Embryonic facial prominence (tissue), 1 donor: ENCODE data around the gene AQP2.
"Not testable (repeated sequence)": the region's sequence is repeated elsewhere in the genome, so short reads cannot be mapped to it uniquely, and the experiment has no call there.

Source experiments
- DNase-seq: peaks from one replicate; pipeline ENCODE4 v3.0.0-alpha.2; 2016; ENCODE audit errors: extremely low spot score

Gene AQP2

GRCh38 chr12:49987625-49988303 is 37.2 kb downstream of the AQP2 start:
- no peak for DNase-seq

GRCh38 chr12:49989400-49989799 is 38.9 kb downstream of the AQP2 start:
- not testable (repeated sequence) for DNase-seq

DNA sequence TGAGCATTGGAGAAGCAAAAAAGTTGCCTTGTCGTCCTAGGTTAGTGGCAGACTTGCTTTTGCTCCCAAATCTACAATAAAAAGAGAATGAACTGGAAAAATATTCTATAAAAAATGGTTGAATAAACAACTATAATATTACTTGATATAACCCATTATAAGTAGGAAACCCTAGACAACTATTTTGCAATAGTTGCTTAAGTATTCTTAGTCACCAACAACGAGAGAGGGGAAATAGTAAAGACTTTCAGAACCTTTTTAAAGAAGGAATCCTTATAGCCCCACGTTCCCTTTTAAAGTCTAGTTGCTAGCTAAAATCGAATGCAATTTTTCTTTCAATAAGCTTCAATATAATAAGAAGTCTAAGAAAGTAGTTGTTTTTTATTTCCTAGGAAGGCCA is 39.7 kb downstream of the AQP2 start:
- no peak for DNase-seq

- no peak for DNase-seq
These were observed 47.9 kb downstream of the AQP2 start for GRCh38 chr12:49998453-49998852.

- DNase-seq, result no peak
These were observed 53.1 kb downstream of the AQP2 start for GRCh38 chr12:50003595-50003994.

DNA sequence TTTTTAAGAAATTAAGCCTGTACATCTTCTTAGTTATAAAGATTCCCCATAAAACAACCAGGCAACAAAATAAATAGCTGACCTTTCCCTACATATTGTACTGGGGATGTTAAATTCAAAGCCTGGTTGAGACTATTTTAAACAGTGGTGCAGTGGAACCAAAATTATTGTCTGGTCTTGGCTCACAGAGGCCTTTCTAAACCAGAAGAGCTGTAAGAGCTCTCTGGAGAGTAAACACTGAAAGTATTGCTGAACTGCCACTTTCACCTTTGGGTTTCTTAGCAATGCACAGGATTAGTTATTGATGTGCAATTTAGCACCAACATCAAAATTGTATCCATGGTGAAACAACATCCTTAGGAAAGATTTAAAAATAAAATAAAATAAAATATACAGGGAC is 54.2 kb downstream of the AQP2 start:
- DNase-seq, result no peak

DNA sequence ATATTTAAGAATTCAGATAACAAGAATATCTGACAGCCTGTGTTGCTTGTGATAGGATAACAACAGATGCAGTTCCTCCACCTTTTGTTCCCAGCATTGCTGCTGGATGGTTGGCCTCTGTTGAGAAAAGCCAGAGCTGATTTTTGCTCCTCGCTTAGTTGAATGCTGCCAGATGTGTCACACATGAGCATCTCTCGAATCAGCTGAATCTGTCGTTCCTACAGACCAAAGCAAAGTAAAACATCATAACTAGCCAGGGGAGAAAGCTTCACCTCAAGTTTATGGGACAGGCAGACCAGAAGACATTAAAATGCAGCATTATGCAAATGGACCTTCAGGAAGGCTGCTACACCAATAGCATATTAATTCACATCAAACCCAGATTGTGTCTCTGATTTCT is 54.6 kb downstream of the AQP2 start:
- DNase-seq, result no peak

DNA sequence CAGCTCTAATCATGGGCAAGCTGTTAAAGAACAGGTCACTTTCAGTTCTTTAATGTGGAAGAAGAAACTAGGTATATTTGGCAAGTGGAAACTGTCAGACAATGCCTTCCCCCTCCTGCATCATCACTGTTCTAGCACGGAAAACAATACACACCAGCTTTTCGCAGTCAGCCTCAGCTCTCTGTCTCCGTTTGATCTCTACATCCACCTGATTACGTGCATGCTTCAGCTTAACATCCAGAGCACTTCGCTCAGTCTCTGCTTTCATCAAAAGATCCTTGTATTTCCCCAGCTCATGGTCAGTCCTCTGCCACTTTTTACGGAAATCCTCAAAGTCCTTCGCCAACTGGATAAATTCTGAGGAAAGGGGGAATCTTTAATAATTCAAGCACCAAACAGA is 55.7 kb downstream of the AQP2 start:
- no peak for DNase-seq

DNA sequence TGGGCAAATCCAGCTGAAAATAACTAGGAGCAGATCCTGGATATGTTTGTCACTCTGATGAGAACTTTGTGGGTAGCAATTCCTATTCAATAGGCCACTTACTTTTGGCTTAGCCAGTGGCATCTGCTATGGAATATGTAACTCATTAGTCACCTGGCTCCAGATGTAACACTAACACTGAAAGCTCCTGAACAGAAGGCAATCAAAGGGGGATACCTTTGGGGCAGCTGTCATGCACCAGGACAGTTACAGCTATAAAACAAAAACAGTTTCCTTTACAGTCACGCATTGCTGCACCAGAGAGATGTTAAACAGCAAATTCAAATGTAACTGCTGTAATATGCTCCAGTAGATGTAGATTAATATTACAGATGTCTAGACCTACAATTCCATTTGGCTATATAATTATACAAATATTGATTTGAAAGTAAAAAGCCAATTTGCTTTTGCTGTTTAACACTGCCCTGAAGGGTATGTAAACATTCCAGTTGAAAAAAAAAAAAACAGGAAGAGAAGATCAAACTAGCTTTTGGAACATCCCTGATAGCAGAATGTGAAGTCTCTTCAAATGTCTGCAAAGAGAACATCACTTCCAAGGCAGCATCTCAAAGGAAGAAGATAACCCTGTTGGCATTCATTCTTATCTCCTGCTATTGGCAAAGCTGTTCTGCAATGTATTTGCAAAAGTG is 56.4 kb downstream of the AQP2 start:
- DNase-seq, result no peak
